GM18508 (cell line): Measurements from ENCODE around the gene NAALADL2.

Experiments used
- ATAC-seq: cut with Tn5 transposase; IDR thresholded peaks from one replicate; pipeline ENCODE4 v1.9.1; 2021; ENCODE audit warnings: moderate number of reproducible peaks; ENCODE audit not compliant: insufficient read depth, unreplicated experiment

The NAALADL2 gene

GRCh38 chr3:174959556-174960065 lies 100.5 kb downstream of the NAALADL2 start:
- no peak for ATAC-seq

DNA sequence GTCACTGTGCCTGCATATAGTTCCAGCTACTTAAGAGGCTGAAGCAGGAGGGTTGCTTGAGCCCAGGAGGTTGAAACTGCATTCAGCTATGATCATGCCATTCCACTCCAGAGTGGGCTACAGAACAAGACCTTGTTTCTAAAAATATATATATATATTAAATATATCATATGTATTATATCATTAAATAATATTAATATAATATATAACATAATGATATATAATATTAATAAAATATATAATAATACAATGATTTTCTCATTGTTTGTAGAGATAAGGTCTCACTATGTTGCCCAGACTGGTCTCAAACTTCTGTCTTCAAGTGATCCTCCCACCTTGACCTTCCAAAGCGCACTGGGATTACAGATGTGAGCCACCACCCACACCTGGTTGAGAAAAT lies 101.8 kb downstream of the NAALADL2 start:
- no peak for ATAC-seq

DNA sequence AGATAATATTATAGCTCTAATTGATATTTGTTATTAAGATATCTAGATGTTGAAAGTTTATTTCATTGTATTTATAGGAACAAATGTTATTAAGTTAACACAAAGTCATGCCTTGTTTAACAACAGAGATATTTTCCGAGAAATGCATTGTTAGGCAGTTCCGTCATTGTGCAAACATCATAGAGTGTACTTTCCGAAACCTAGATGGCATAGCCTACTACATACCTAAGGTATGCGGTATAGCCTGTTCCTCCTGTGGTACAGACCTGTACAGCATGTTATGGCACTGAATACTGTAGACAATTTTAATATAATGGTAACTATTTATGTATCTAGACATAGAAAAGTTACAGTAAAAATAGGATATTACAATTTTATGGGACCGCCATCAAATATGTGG lies 114.3 kb downstream of the NAALADL2 start:
- no peak for ATAC-seq

GRCh38 chr3:174986685-174987084 lies 127.6 kb downstream of the NAALADL2 start:
- no peak for ATAC-seq

DNA sequence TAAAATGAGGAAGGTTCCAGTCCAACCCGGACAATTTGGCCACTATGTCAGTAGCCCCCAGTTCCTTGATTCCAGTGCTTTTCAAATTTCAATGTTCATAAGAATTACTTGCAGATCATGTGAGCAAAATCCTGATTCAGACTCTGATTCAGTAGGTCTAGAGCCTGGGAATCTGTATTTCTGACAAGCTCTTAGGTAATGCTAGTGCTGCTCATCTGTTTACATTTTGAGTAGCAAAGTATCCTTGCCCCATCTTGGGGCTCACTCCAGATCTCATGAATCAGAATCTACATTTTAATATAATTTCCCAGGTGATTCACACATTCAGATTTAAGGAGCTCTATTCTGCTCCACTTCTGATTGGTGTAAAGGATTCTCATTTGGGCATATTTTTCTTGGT lies 142.0 kb downstream of the NAALADL2 start:
- ATAC-seq, result no peak

DNA sequence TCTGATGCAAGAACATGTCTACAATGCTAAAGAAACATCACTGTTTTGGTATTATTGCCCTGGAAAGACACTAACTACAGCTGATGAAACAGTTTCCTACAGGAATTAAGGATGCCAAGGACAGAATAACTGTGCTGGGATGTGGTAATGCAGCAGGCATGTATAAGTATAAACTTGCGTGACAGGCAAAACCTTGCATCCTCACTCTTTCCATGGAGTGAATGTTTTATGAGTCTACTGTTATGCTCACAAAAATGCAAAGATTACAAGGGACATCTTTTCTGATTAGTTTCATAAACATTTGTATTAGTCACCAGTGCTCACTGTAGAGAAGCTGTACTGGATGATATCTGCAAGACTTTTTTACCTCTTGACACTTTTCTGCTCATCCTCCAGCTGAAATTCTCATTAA lies 143.6 kb downstream of the NAALADL2 start:
- no peak for ATAC-seq

GRCh38 chr3:175003590-175003989 lies 144.5 kb downstream of the NAALADL2 start:
- no peak for ATAC-seq

DNA sequence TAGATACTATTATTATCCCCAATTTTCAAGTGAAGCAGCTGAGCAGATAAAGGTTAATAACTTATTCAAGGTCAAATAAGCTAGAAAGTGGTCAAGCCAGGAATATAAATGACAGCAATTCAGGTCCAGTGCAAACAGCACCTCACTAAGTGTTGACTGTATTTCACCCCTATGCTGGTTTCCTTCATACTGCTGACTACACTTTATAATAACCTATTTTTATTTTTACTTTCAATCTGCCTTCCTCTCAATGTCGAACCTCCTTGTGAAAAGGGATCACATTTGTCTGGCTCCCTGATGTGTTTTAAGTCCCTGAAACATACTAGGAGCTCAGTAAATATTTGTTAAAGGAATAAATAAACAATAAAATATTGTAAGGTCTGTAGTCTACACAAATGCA lies 146.1 kb downstream of the NAALADL2 start:
- ATAC-seq, result no peak

GRCh38 chr3:175005881-175006280 lies 146.7 kb downstream of the NAALADL2 start:
- ATAC-seq, result no peak

- ATAC-seq, result no peak
Measured at GRCh38 chr3:175007306-175007705, 148.2 kb downstream of the NAALADL2 start.

GRCh38 chr3:175009295-175009694 lies 150.2 kb downstream of the NAALADL2 start:
- no peak for ATAC-seq

- ATAC-seq, result no peak
Measured at GRCh38 chr3:175015056-175015635, 156.0 kb downstream of the NAALADL2 start.

DNA sequence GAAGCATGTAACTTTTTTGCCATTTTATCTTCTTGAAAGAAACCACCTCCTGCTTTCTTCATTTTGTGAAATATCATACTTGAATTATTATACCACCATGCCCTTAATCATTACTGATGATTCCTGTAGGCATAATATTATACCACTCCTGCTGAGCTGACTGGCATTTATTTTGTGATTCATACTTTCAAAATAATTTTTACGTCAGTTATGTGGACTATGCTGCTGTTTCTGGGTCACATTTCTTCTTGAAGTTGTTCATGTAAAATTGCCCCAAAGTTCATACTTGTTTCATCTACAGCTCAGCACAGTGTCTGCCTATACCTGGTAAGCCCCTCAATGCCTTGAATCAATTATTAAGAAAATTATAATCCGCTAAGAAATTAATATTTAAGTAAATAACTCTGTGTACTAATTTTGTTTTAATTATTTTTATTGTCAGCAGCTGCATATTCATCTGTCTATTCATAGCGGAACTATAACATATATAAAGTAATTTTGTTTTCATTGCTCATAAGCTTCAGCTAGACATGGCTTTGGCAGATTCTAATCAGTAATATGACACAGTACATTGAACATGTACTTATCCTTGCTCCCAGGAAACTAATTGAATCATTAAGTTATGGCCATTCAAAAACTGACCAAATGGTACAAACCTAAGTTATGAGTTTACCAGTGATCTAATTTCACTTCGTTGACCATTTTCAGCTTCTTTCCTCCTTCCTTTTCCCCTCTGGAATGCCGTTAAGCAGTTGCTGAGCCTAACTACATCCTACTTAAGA lies 160.0 kb downstream of the NAALADL2 start:
- ATAC-seq, result no peak

GRCh38 chr3:175020101-175020500 lies 161.0 kb downstream of the NAALADL2 start:
- no peak for ATAC-seq

GRCh38 chr3:175029828-175030227 lies 170.7 kb downstream of the NAALADL2 start:
- no peak for ATAC-seq

DNA sequence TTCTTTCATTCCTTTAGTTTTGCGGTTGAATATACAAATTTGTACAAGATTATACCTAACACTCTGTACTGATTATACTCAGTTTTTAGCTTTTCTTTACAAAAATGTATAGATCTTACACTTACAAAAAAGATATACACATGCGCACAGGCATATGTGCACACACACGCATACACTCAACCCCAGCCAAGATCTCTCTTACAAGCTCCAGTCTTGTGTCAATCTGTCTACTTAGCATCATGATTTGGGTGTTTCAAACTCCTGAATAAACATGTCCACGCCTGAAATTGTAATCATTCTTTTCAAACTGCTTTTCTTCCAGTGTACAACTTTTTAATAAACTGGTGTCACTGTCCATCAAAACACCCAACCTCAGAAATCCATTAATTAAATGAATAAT lies 180.7 kb downstream of the NAALADL2 start:
- no peak for ATAC-seq

- ATAC-seq, result no peak
Measured at GRCh38 chr3:175041369-175041768, 182.2 kb downstream of the NAALADL2 start.

GRCh38 chr3:175046601-175047000 lies 187.5 kb downstream of the NAALADL2 start:
- ATAC-seq, result no peak

GRCh38 chr3:175047786-175048185 lies 188.7 kb downstream of the NAALADL2 start:
- ATAC-seq, result no peak

GRCh38 chr3:175057401-175057800 lies 198.3 kb downstream of the NAALADL2 start:
- no peak for ATAC-seq

- no peak for ATAC-seq
Measured at GRCh38 chr3:175059788-175060187, 200.7 kb downstream of the NAALADL2 start.

DNA sequence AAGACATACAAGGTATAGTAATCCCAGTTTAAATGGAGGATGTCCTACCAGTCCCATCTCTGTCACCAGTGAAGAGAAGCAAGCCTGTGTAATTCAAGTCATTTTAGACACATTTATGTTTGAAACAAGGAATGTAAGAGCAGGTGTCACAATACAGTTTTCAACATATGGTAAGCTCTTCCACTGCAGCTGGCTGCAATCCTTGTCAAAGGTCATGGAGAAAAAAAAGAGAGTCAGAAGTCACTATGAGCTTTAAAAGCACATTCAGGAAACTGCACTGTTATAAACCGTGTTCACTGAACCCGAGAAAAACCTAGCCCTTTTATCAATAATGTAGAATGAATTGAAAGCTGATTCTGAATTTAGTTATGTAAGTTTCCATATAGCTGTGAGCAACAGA lies 206.4 kb downstream of the NAALADL2 start:
- ATAC-seq, result no peak
